Smooth muscle cell of bladder (primary cell): ENCODE data around the gene RXRB. TPM values are rescaled to one million over a fixed set of nuclear protein-coding genes. Genes with fewer than 3 reads are reported as not detected.

ENCODE experiments used
- total RNA-seq: library from RNA; depleted of rRNA; stranded (reverse); fragments of >200 nt; gene quantifications from 2 replicates; pipeline ENCODE4 v1.2.3, GENCODE V29; 2014

Gene RXRB
- 20.8 and 23.5 TPM in 2 replicates for total RNA-seq

GRCh38 chr6:33200219-33201146 is at the start of gene RXRB, which contains the start of gene SLC39A7:
TSS of gene RXRB (minus strand) at chr6:33200665. CDS start at chr6:33200476, 189 bp downstream.
TSS of gene SLC39A7 (plus strand) at chr6:33200867. CDS start at chr6:33201246, 379 bp downstream.

GRCh38 chr6:33208091-33208967 is 7.9 kb upstream of the RXRB start, which contains the start of gene RING1:
TSS of gene RING1 (plus strand) at chr6:33208500. CDS start at chr6:33208823, 323 bp downstream.

GRCh38 chr6:33204415-33205190 is 4.1 kb upstream of the RXRB start, which contains the start of gene HSD17B8:
TSS of gene HSD17B8 (plus strand) at chr6:33204655. CDS start at chr6:33204669, 14 bp downstream.

DNA sequence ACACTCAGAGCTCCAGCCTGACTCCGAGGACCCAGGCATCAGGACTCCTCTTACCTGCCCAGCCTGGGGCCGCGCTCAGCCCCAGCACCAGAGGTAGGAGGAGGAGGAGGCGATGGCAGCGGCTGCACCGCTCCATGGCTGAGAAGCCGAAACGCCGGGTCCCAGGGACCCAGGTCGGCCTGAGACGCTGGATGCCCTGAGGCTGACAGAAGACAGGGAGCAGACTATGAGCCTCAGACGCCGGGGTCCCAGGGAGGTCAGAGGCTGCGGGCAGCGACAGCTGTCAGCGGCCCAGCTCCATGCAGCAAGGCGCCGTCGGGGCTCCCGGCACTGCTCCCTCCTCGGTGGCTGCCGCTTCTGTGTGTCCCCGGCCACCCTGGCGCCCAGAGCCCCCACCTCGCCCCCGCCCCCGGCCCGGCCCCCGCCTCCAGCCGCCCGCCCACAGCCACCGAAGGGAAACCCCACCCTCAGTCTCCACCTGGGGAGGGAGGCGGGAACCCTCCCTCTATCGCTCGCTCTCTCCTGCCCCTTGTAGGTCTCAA is 8.3 kb downstream of the RXRB start, which contains the start of gene COL11A2:
Gene COL11A2 (minus strand): TSS at position 363 of the 542 bp plus-strand sequence. CDS start 227 bp downstream, at position 136.

Other genes with a start within 250 kb of the RXRB start
- 1.8 and 2.1 TPM in 2 replicates for gene HLA-DMA, start 247.6 kb downstream of the RXRB start, total RNA-seq
- 54.8 and 73.9 TPM in 2 replicates for gene BRD2, start 232.1 kb downstream of the RXRB start, total RNA-seq
- gene HLA-DOA, start 191.1 kb downstream of the RXRB start, total RNA-seq = under 0.01 TPM in 1 of 2 replicates, not detected in the other
- 2.8 TPM in 1 of 2 replicates, not detected in the other for gene HLA-DPA1, start 127.0 kb downstream of the RXRB start, total RNA-seq
- gene HLA-DPB1, start 124.7 kb downstream of the RXRB start, total RNA-seq = 2.3 and 15.9 TPM in 2 replicates
- gene COL11A2, start 8.2 kb downstream of the RXRB start, total RNA-seq = 0.14 and 0.46 TPM in 2 replicates
- 169 and 203 TPM in 2 replicates for gene SLC39A7, start 202 bp upstream of the RXRB start, total RNA-seq
- 4.8 and 7.4 TPM in 2 replicates for gene HSD17B8, start 4.0 kb upstream of the RXRB start, total RNA-seq
- 26.2 and 38.6 TPM in 2 replicates for gene RING1, start 7.8 kb upstream of the RXRB start, total RNA-seq
- 36.6 and 36.8 TPM in 2 replicates for gene VPS52, start 71.2 kb upstream of the RXRB start, total RNA-seq
- 7,769 and 8,323 TPM in 2 replicates for gene RPS18, start 71.4 kb upstream of the RXRB start, total RNA-seq
- gene B3GALT4, start 76.5 kb upstream of the RXRB start, total RNA-seq = 7.1 and 8.8 TPM in 2 replicates
- 88.8 and 89.3 TPM in 2 replicates for gene WDR46, start 88.6 kb upstream of the RXRB start, total RNA-seq
- gene PFDN6, start 88.9 kb upstream of the RXRB start, total RNA-seq = 46.4 and 56.6 TPM in 2 replicates
- gene RGL2, start 98.3 kb upstream of the RXRB start, total RNA-seq = 11.4 and 17.9 TPM in 2 replicates
- gene TAPBP, start 113.4 kb upstream of the RXRB start, total RNA-seq = 44.2 and 51.1 TPM in 2 replicates
- gene ZBTB22, start 117.1 kb upstream of the RXRB start, total RNA-seq = 18.6 and 20.2 TPM in 2 replicates
- 48.2 and 53.4 TPM in 2 replicates for gene DAXX, start 122.3 kb upstream of the RXRB start, total RNA-seq
- gene KIFC1, start 191.2 kb upstream of the RXRB start, total RNA-seq = 1.3 and 1.4 TPM in 2 replicates
- 17.1 and 20.0 TPM in 2 replicates for gene PHF1, start 210.3 kb upstream of the RXRB start, total RNA-seq
- gene CUTA, start 217.4 kb upstream of the RXRB start, total RNA-seq = 145 and 158 TPM in 2 replicates
- 1.7 and 3.9 TPM in 2 replicates for gene SYNGAP1, start 219.4 kb upstream of the RXRB start, total RNA-seq